ENCODE measurements around the gene TMEM150C. TPM values are rescaled to one million over a fixed set of nuclear protein-coding genes. Genes with fewer than 3 reads are reported as not detected.

TMEM150C gene
- polyA plus RNA-seq, 2 of the 4 experiments (the other 2 are of a cell fraction): 1.5 to 2.1 TPM

- 96% methylated on average over 1 of the region's 1 CpG for WGBS (ENCODE audit: missing lambda C conversion rate)
- ATAC-seq (no peak), FAIRE-seq (no peak), DNase-seq (ENCODE audit: low read depth in 1 of 2, low spot score in 1 of 2) (no peak)
- H3K4me3 ChIP-seq: no peak overlapping the region
- no peak overlapping the region for H3K27ac ChIP-seq
- H3K4me2 ChIP-seq: no peak overlapping the region
- POLR2A ChIA-PET: no interaction called here
- CTCF ChIA-PET: interaction anchor here (1.4 kb wide), 1 partner anchor 14 kb away, joined by 3 read pairs; no protein-coding TSS in a partner anchor
- no peaks in the 10 kb centered on the region for H3K4me1 ChIP-seq
- no peaks in the 10 kb centered on the region for H3K9me3 ChIP-seq
- TF ChIP-seq HMGXB4 (CRISPR knock-in tag; IDR thresholded peaks at IDR 0.05; ENCODE audit: borderline replicate concordance) (no peak), ATOH8 (CRISPR knock-in tag; IDR thresholded peaks at IDR 0.05; ENCODE audit: low read depth) (no peak), CTCF (IDR thresholded peaks at IDR 0.05) (no peak), PHF8 (IDR thresholded peaks at IDR 0.05; ENCODE audit: borderline replicate concordance, low read depth) (no peak), HOXB5 (CRISPR knock-in tag; IDR thresholded peaks at IDR 0.05) (no peak), RAD21 (conservative IDR thresholded peaks at IDR 0.05 in 1 of 2, IDR thresholded peaks at IDR 0.05 in 1 of 2) (no peak), RNF2 (IDR thresholded peaks at IDR 0.05; ENCODE audit: borderline replicate concordance, low read depth) (no peak), CBX8 (IDR thresholded peaks at IDR 0.05) (no peak), POLR2AphosphoS2 (conservative IDR thresholded peaks at IDR 0.05; ENCODE audit: low read length) (no peak), BCL3 (IDR thresholded peaks at IDR 0.05) (no peak), EHMT2 (IDR thresholded peaks at IDR 0.05; ENCODE audit: low read depth) (no peak)
Measured at GRCh38 chr4:82447886-82448285, 113.9 kb downstream of the TMEM150C start.

GRCh38 chr4:82439088-82439487, 122.7 kb downstream of the TMEM150C start:
- DNase-seq (ENCODE audit: low read depth in 1 of 2, low spot score in 1 of 2) (no peak), FAIRE-seq (no peak), ATAC-seq (no peak)
- TF ChIP-seq REST (IDR thresholded peaks at IDR 0.05) (no peak), NR3C1 (IDR thresholded peaks at IDR 0.05) (no peak), CTCF (IDR thresholded peaks at IDR 0.05) (no peak), MAX (IDR thresholded peaks at IDR 0.05) (no peak), CHD2 (IDR thresholded peaks at IDR 0.05; ENCODE audit: low read length, partially characterized antibody) (no peak), HDAC2 (IDR thresholded peaks at IDR 0.05) (no peak), KDM5A (IDR thresholded peaks at IDR 0.05) (no peak), FOSL2 (IDR thresholded peaks at IDR 0.05) (no peak), FOSL2 (CRISPR knock-in tag; IDR thresholded peaks at IDR 0.05) (no peak), FOSB (CRISPR knock-in tag; IDR thresholded peaks at IDR 0.05) (no peak), HMGXB4 (CRISPR knock-in tag; IDR thresholded peaks at IDR 0.05; ENCODE audit: borderline replicate concordance) (no peak)
- ChIA-PET CTCF (no interaction called here), POLR2A (interaction anchor here (1.6 kb wide), 1 partner anchor 9 kb away, joined by 7 read pairs; the partner anchor contains the start of gene HNRNPDL)
- Histone ChIP-seq H3K4me1 (no peaks in the 10 kb centered on the region), H3K4me3 (no peak overlapping the region), H3K9me3 (no peaks in the 10 kb centered on the region), H3K27ac (no peak overlapping the region), H3K4me2 (no peak overlapping the region)
- WGBS (ENCODE audit: missing lambda C conversion rate): 100% methylated on average over 2 of the region's 2 CpGs

Measured in A549 (cell line).